NOMO-1 (cell line): ENCODE results near the gene MFAP3L.
"Not testable (repeated sequence)": the region's sequence is repeated elsewhere in the genome, so short reads cannot be mapped to it uniquely, and the experiment has no call there.

Experiments
- DNase-seq, 2 experiments: peaks; one replicate each; lab custom pipeline; 2025; ENCODE audit not compliant: unreplicated experiment in 2 of 2; lab: John Stamatoyannopoulos, UW

Gene MFAP3L

GRCh38 chr4:169948271-169948670 lies 77.9 kb downstream of the MFAP3L start:
- DNase-seq: no peak

- DNase-seq: no peak
Measured at GRCh38 chr4:169945636-169946035, 80.6 kb downstream of the MFAP3L start.

- DNase-seq: not testable (repeated sequence)
Measured at GRCh38 chr4:169943601-169944000, 82.6 kb downstream of the MFAP3L start.

GRCh38 chr4:169941141-169941540 lies 85.1 kb downstream of the MFAP3L start:
- DNase-seq: no peak

GRCh38 chr4:169940460-169940859 lies 85.7 kb downstream of the MFAP3L start:
- no peak for DNase-seq
